Measurements from ENCODE around the gene PARP3. TPM values are rescaled to one million over a fixed set of nuclear protein-coding genes. Genes with fewer than 3 reads are reported as not detected.

PARP3 gene
- polyA plus RNA-seq, 1 of the 3 experiments (the other 2 are of a cell fraction): 31.1 TPM

GRCh38 chr3:51959651-51960050 lies 17.5 kb downstream of the PARP3 start:
- Histone ChIP-seq H3K4me3 (ENCODE audit: low read depth in 2 of 2, low read length in 1 of 2) (no peak overlapping the region), H3K4me2 (no peak overlapping the region), H3K9ac (no peak overlapping the region), H3K27me3 (ENCODE audit: insufficient read depth) (no peaks in the 10 kb centered on the region), H3K4me1 (ENCODE audit: control insufficient read depth in 1 of 2, insufficient read depth in 2 of 2, low read depth in 1 of 2, low read length in 1 of 2) (peaks cover 0 to 24% of the 10 kb centered on the region in 2 experiments; a peak in 1 of 4 replicates), H3K9me2 (no peaks in the 10 kb centered on the region), H3K27ac (ENCODE audit: low read depth in 2 of 2, low read length in 1 of 2) (no peak overlapping the region), H4K20me1 (ENCODE audit: insufficient read depth) (0 out of 2 replicates have a peak, but pooled peaks cover 4% of the 10 kb centered on the region), H3K36me3 (replicated peaks in 1 of 2; ENCODE audit: control insufficient read depth in 1 of 2, insufficient read depth in 2 of 2, low read length in 1 of 2) (peaks cover 5 to 42% of the 10 kb centered on the region in 2 experiments), H3K9me3 (no peaks in the 10 kb centered on the region), H2AFZ (ENCODE audit: low read depth) (no peak overlapping the region), H3F3A (replicated peaks; ENCODE audit: insufficient read depth) (no peaks in the 10 kb centered on the region), H3K79me2 (ENCODE audit: insufficient read depth) (peaks cover 9% of the 10 kb centered on the region; the same call in 1 of the 2 replicates)
- 97% methylated on average over 5 of the region's 7 CpGs for WGBS (ENCODE audit: low lambda C conversion rate)
- CTCF ChIA-PET: interaction anchor here (1.0 to 10.7 kb wide), 2 partner anchors 10 to 14 kb away, joined by 4 to 84 read pairs; partner anchors contain the start of genes ABHD14A and ABHD14B
- POLR2A ChIA-PET: no interaction called here
- TF ChIP-seq FOXM1 (IDR thresholded peaks at IDR 0.05; ENCODE audit: low read depth): no peak
- no peak for TF ChIP-seq EP300 (IDR thresholded peaks at IDR 0.05; ENCODE audit: borderline replicate concordance in 1 of 2, low read depth in 1 of 2, low read length in 1 of 2)
- TF ChIP-seq GABPA (IDR thresholded peaks at IDR 0.05; ENCODE audit: low read depth): no peak
- no peak for TF ChIP-seq NFIC (IDR thresholded peaks at IDR 0.05; ENCODE audit: borderline replicate concordance)
- no peak for DNase-seq

GRCh38 chr3:51960386-51960785 lies 18.2 kb downstream of the PARP3 start:
- H3K79me2 ChIP-seq (ENCODE audit: insufficient read depth): peaks cover 16% of the 10 kb centered on the region; the same call in 1 of the 2 replicates
- no peaks in the 10 kb centered on the region for H3K27me3 ChIP-seq (ENCODE audit: insufficient read depth)
- no peaks in the 10 kb centered on the region for H3K9me2 ChIP-seq
- DNase-seq: no peak
- ChIA-PET CTCF (interaction anchor here (10.7 kb wide), 1 partner anchor 14 kb away, joined by 84 read pairs; the partner anchor contains the start of genes ABHD14A and ABHD14B), POLR2A (no interaction called here)
- WGBS (ENCODE audit: low lambda C conversion rate): 91% methylated on average over 10 of the region's 10 CpGs
- H3K4me1 ChIP-seq (ENCODE audit: control insufficient read depth in 1 of 2, insufficient read depth in 2 of 2, low read depth in 1 of 2, low read length in 1 of 2): peaks cover 2 to 32% of the 10 kb centered on the region in 2 experiments; a peak in 1 of 4 replicates
- TF ChIP-seq NRF1 (IDR thresholded peaks at IDR 0.05; ENCODE audit: low read depth, low read length): no peak
- no peak for TF ChIP-seq SIN3A (IDR thresholded peaks at IDR 0.05; ENCODE audit: borderline replicate concordance, low read depth, low read length)
- TF ChIP-seq RFX5 (IDR thresholded peaks at IDR 0.05; ENCODE audit: low read length): no peak
- no peak for TF ChIP-seq YY1 (IDR thresholded peaks at IDR 0.05; ENCODE audit: low read depth)
- TF ChIP-seq PBX3 (IDR thresholded peaks at IDR 0.05): no peak
- no peak for TF ChIP-seq FOXM1 (IDR thresholded peaks at IDR 0.05; ENCODE audit: low read depth)
- TF ChIP-seq REST (IDR thresholded peaks at IDR 0.05; ENCODE audit: low read depth, low read length): no peak
- TF ChIP-seq IRF3 (IDR thresholded peaks at IDR 0.05; ENCODE audit: low read depth, low read length): no peak
- no peak for TF ChIP-seq EZH2phosphoT487 (IDR thresholded peaks at IDR 0.05; ENCODE audit: borderline replicate concordance, low read depth)
- no peak overlapping the region for H3K27ac ChIP-seq (ENCODE audit: low read depth in 2 of 2, low read length in 1 of 2)
- no peak overlapping the region for H3K4me2 ChIP-seq
- H2AFZ ChIP-seq (ENCODE audit: low read depth): no peak overlapping the region
- no peaks in the 10 kb centered on the region for H3F3A ChIP-seq (replicated peaks; ENCODE audit: insufficient read depth)
- no peak overlapping the region for H3K4me3 ChIP-seq (ENCODE audit: low read depth in 2 of 2, low read length in 1 of 2)
- H3K9me3 ChIP-seq: no peaks in the 10 kb centered on the region
- H4K20me1 ChIP-seq (ENCODE audit: insufficient read depth): 0 out of 2 replicates have a peak, but pooled peaks cover 4% of the 10 kb centered on the region
- no peak overlapping the region for H3K9ac ChIP-seq
- peaks cover 5 to 42% of the 10 kb centered on the region in 2 experiments for H3K36me3 ChIP-seq (replicated peaks in 1 of 2; ENCODE audit: control insufficient read depth in 1 of 2, insufficient read depth in 2 of 2, low read length in 1 of 2)

Measured in SK-N-SH (cell line).